Osteoblast (primary cell): ENCODE measurements around the gene ULK4. TPM values are rescaled to one million over a fixed set of nuclear protein-coding genes. Genes with fewer than 3 reads are reported as not detected.

Experiments used
- DNase-seq: peaks from one replicate; pipeline ENCODE4 v3.0.0; 2011; ENCODE audit warnings: low spot score, mixed read lengths; ENCODE audit not compliant: insufficient read length; ENCODE audit errors: missing footprints
- H2AFZ ChIP-seq: 2 replicates; pipeline ENCODE4 v1.6.0; 2011; ENCODE audit warnings: mild to moderate bottlenecking, low read length
- H3K27ac ChIP-seq: 2 replicates; pipeline ENCODE4 v1.5.1; 2011; ENCODE audit warnings: mild to moderate bottlenecking, low read depth, low read length, moderate library complexity
- H3K27me3 ChIP-seq: 2 replicates; pipeline ENCODE4 v1.6.0; 2012; ENCODE audit warnings: mild to moderate bottlenecking, control low read depth, inconsistent platforms, low read length, moderate library complexity; ENCODE audit not compliant: insufficient read depth
- H3K36me3 ChIP-seq: 2 replicates; pipeline ENCODE4 v1.5.1; 2011; ENCODE audit warnings: mild to moderate bottlenecking, low read length, control low read depth, moderate library complexity; ENCODE audit not compliant: insufficient read depth
- H3K4me1 ChIP-seq: 2 replicates; pipeline ENCODE4 v1.5.1; 2011; ENCODE audit warnings: mild to moderate bottlenecking, low read length, control low read depth, moderate library complexity; ENCODE audit not compliant: insufficient read depth
- H3K4me2 ChIP-seq: 2 replicates; pipeline ENCODE4 v1.6.0; 2011; ENCODE audit warnings: mild to moderate bottlenecking, low read length; ENCODE audit not compliant: insufficient read depth
- H3K4me3 ChIP-seq: fragments of 200-600 bp; sonication (generic); 3 replicates; pipeline ENCODE4 v1.5.1; 2012; ENCODE audit warnings: mild to moderate bottlenecking, low read length, inconsistent platforms; ENCODE audit not compliant: insufficient read depth
- H3K79me2 ChIP-seq: 2 replicates; pipeline ENCODE4 v1.6.0; 2012; ENCODE audit warnings: mild to moderate bottlenecking, low read length, control low read depth, inconsistent platforms; ENCODE audit not compliant: insufficient read depth
- H3K9me3 ChIP-seq: 2 replicates; pipeline ENCODE4 v1.5.1; 2011; ENCODE audit warnings: low read depth, low read length, control low read depth
- H4K20me1 ChIP-seq: 2 replicates; pipeline ENCODE4 v1.6.0; 2012; ENCODE audit warnings: mild to moderate bottlenecking, low read length, control low read depth; ENCODE audit not compliant: insufficient read depth
- CTCF ChIP-seq: IDR thresholded peaks from 2 replicates; pipeline ENCODE4 v1.5.1; 2011; ENCODE audit warnings: mild to moderate bottlenecking, low read depth, low read length, moderate library complexity; ENCODE audit errors: extremely low read depth
- total RNA-seq: library from RNA; depleted of rRNA; stranded (reverse); fragments of >200 nt; gene quantifications from 2 replicates; pipeline ENCODE4 v1.2.3, GENCODE V29; 2012

The ULK4 gene
- total RNA-seq, 1 donor, result 20.6 TPM

- Histone ChIP-seq H3K9me3 (no peaks in the 10 kb centered on the region), H4K20me1 (no peaks in the 10 kb centered on the region), H3K4me3 (no peak overlapping the region), H3K27ac (no peak overlapping the region), H3K36me3 (no peaks in the 10 kb centered on the region), H3K27me3 (no peaks in the 10 kb centered on the region), H2AFZ (no peak overlapping the region), H3K4me2 (no peak overlapping the region), H3K79me2 (no peaks in the 10 kb centered on the region), H3K4me1 (no peaks in the 10 kb centered on the region)
- no peak for TF ChIP-seq CTCF
- no peak for DNase-seq
Measured at GRCh38 chr3:41611008-41611407, 350.9 kb downstream of the ULK4 start.

- no peaks in the 10 kb centered on the region for H3K27me3 ChIP-seq
- TF ChIP-seq CTCF, result no peak
- no peak overlapping the region for H3K4me3 ChIP-seq
- no peaks in the 10 kb centered on the region for H3K79me2 ChIP-seq
- H3K36me3 ChIP-seq, result no peaks in the 10 kb centered on the region
- no peak overlapping the region for H3K4me2 ChIP-seq
- H3K9me3 ChIP-seq, result no peaks in the 10 kb centered on the region
- no peak overlapping the region for H2AFZ ChIP-seq
- no peaks in the 10 kb centered on the region for H4K20me1 ChIP-seq
- no peaks in the 10 kb centered on the region for H3K4me1 ChIP-seq
- no peak for DNase-seq
- no peak overlapping the region for H3K27ac ChIP-seq
Measured at GRCh38 chr3:41608347-41608746, 353.6 kb downstream of the ULK4 start.

- DNase-seq, result no peak
- Histone ChIP-seq H3K27ac (no peak overlapping the region), H3K36me3 (no peaks in the 10 kb centered on the region), H4K20me1 (no peaks in the 10 kb centered on the region), H3K79me2 (no peaks in the 10 kb centered on the region), H3K9me3 (no peaks in the 10 kb centered on the region), H3K4me2 (no peak overlapping the region), H2AFZ (no peak overlapping the region), H3K27me3 (no peaks in the 10 kb centered on the region), H3K4me1 (no peaks in the 10 kb centered on the region), H3K4me3 (no peak overlapping the region)
- no peak for TF ChIP-seq CTCF
Measured at GRCh38 chr3:41603807-41604206, 358.1 kb downstream of the ULK4 start.

- TF ChIP-seq CTCF, result no peak
- no peak overlapping the region for H3K27ac ChIP-seq
- H3K4me1 ChIP-seq, result no peaks in the 10 kb centered on the region
- H2AFZ ChIP-seq, result no peak overlapping the region
- H3K4me3 ChIP-seq, result no peak overlapping the region
- H3K4me2 ChIP-seq, result no peak overlapping the region
- no peaks in the 10 kb centered on the region for H3K79me2 ChIP-seq
- no peaks in the 10 kb centered on the region for H3K27me3 ChIP-seq
- H4K20me1 ChIP-seq, result no peaks in the 10 kb centered on the region
- no peak for DNase-seq
- no peaks in the 10 kb centered on the region for H3K9me3 ChIP-seq
- no peaks in the 10 kb centered on the region for H3K36me3 ChIP-seq
Measured at GRCh38 chr3:41602121-41602520, 359.8 kb downstream of the ULK4 start.
